GM13976 (cell line): ENCODE measurements around the gene SP2.
A peak's percentile ranks its signal among the peaks of the same experiment; 100 is the strongest.

Experiments used
- DNase-seq: peaks from one replicate; pipeline ENCODE4 v3.0.0; 2012; ENCODE audit warnings: low spot score
- CTCF ChIP-seq: IDR thresholded peaks from 2 replicates; pipeline ENCODE4 v1.5.1; 2012; ENCODE audit warnings: borderline replicate concordance, mild to moderate bottlenecking; ENCODE audit not compliant: insufficient read depth; ENCODE audit errors: extremely low read depth, missing control alignments, control extremely low read depth
- in situ Hi-C: fragments of 300-500 bp; cut with MboI; formaldehyde crosslinking; loops from one replicate; pipeline ENCODE4 v1.12.0; 2022; ENCODE audit warnings: low sequenced_read_pairs, mixed read lengths, inconsistent platforms; ENCODE audit not compliant: unreplicated experiment

Gene SP2

GRCh38 chr17:47895856-47896671 is at the start of gene SP2:
Gene SP2 (plus strand): TSS chr17:47896236. CDS start chr17:47896287, 51 bp downstream.
- no peak for TF ChIP-seq CTCF
- in situ Hi-C loops: no loop called here
- DNase-seq: peak; percentile 97

- in situ Hi-C loops: no loop called here
- no peak for DNase-seq
- no peak for TF ChIP-seq CTCF
Observed at GRCh38 chr17:47846716-47847340, 49.2 kb upstream of the SP2 start.

GRCh38 chr17:47847341-47848197 is 48.5 kb upstream of the SP2 start:
- DNase-seq: no peak
- peak; percentile 20 for TF ChIP-seq CTCF
- in situ Hi-C loops: no loop called here

GRCh38 chr17:47848198-47848513 is 47.9 kb upstream of the SP2 start:
- no peak for TF ChIP-seq CTCF
- DNase-seq: no peak
- in situ Hi-C loops: no loop called here

GRCh38 chr17:47850373-47850691 is 45.7 kb upstream of the SP2 start:
- in situ Hi-C loops: no loop called here
- TF ChIP-seq CTCF: no peak
- DNase-seq: no peak

- in situ Hi-C loops: no loop called here
- TF ChIP-seq CTCF: no peak
- DNase-seq: peak; percentile 73
Observed at GRCh38 chr17:47850692-47851573, 45.1 kb upstream of the SP2 start, which contains the start of gene SP6. Gene SP6 (minus strand): TSS chr17:47851163. CDS start chr17:47848429, 2,734 bp downstream.
